Dedifferentiated amniotic fluid mesenchymal stem cell (primary cell): ENCODE measurements around the gene SORCS2.

Experiments used
- DNase-seq: peaks from one replicate; pipeline ENCODE4 v3.0.0-alpha.2; 2016; ENCODE audit errors: extremely low spot score

Gene SORCS2

GRCh38 chr4:7392438-7393421 is 200.4 kb downstream of the SORCS2 start:
- DNase-seq: no peak

GRCh38 chr4:7393601-7394575 is 201.6 kb downstream of the SORCS2 start:
- no peak for DNase-seq

GRCh38 chr4:7394681-7395451 is 202.5 kb downstream of the SORCS2 start:
- DNase-seq: no peak

- DNase-seq: no peak
These were observed 203.3 kb downstream of the SORCS2 start for GRCh38 chr4:7395645-7396044.

- no peak for DNase-seq
These were observed 204.0 kb downstream of the SORCS2 start for GRCh38 chr4:7396186-7396910.

GRCh38 chr4:7397206-7398103 is 205.1 kb downstream of the SORCS2 start:
- DNase-seq: no peak

GRCh38 chr4:7398104-7398423 is 205.7 kb downstream of the SORCS2 start:
- no peak for DNase-seq

- DNase-seq: no peak
These were observed 206.6 kb downstream of the SORCS2 start for GRCh38 chr4:7398788-7399439.

- DNase-seq: no peak
These were observed 207.3 kb downstream of the SORCS2 start for GRCh38 chr4:7399440-7400234.

GRCh38 chr4:7400671-7401298 is 208.4 kb downstream of the SORCS2 start:
- no peak for DNase-seq

- no peak for DNase-seq
These were observed 210.2 kb downstream of the SORCS2 start for GRCh38 chr4:7402526-7402925.

GRCh38 chr4:7403001-7403400 is 210.7 kb downstream of the SORCS2 start:
- no peak for DNase-seq

GRCh38 chr4:7408166-7408565 is 215.8 kb downstream of the SORCS2 start:
- no peak for DNase-seq

- DNase-seq: no peak
These were observed 218.1 kb downstream of the SORCS2 start for GRCh38 chr4:7410446-7410845.

- DNase-seq: no peak
These were observed 219.2 kb downstream of the SORCS2 start for GRCh38 chr4:7411491-7411890.

GRCh38 chr4:7411896-7412553 is 219.7 kb downstream of the SORCS2 start:
- DNase-seq: no peak

GRCh38 chr4:7412554-7412912 is 220.2 kb downstream of the SORCS2 start:
- no peak for DNase-seq

GRCh38 chr4:7414046-7414445 is 221.7 kb downstream of the SORCS2 start:
- DNase-seq: no peak
